Measurements from ENCODE around the gene ADAMTS3. TPM values are rescaled to one million over a fixed set of nuclear protein-coding genes. Genes with fewer than 3 reads are reported as not detected.

ADAMTS3 gene
- total and polyA plus RNA-seq, 2 donors (not counting 1 experiment from before 2014, with no cell fraction given), result not detected

DNA sequence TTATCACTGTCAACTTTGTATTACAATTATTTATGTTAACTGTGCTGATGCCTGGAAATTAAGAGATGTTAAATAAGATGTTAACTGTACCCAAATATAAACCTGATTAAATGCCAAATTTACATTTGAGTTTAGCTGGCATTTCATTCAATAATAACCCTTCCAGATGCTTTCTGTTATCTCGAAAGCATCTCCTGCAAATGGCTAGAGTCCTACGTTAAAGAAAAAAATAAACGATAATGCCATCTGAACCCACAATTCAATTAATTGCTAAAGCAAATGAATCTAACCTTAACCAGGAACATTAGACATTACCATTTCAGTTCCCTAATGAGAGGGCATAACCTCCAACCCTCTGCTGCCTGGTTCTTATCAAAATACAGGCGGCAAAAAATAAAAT lies 145.0 kb downstream of the ADAMTS3 start:
- no peak overlapping the region for H3K27ac Mint-ChIP-seq
- Histone ChIP-seq H3K79me2 (ENCODE audit: control insufficient read depth, insufficient read depth, low read length) (no peaks in the 10 kb centered on the region), H3K4me3 (ENCODE audit: control extremely low read depth in 1 of 5, extremely low read depth in 1 of 5, insufficient read depth in 1 of 5, low read depth in 2 of 5, low read length in 4 of 5) (no peak overlapping the region), H3K27ac (ENCODE audit: low read length in 2 of 2) (no peak overlapping the region), H3K36me3 (replicated peaks in 1 of 2; ENCODE audit: control extremely low read depth in 1 of 2, control insufficient read depth in 1 of 2, extremely low read depth in 1 of 2, insufficient read depth in 2 of 2, low read length in 1 of 2) (no peaks in the 10 kb centered on the region), H3K4me2 (replicated peaks; ENCODE audit: low read depth, low read length, poor library complexity, severe bottlenecking) (no peak overlapping the region), H3K4me1 (ENCODE audit: control insufficient read depth in 2 of 2, insufficient read depth in 2 of 2, low read length in 2 of 2) (no peaks in the 10 kb centered on the region), H3K27me3 (replicated peaks in 1 of 4; ENCODE audit: control extremely low read depth in 1 of 4, control insufficient read depth in 3 of 4, insufficient read depth in 4 of 4, low read length in 3 of 4) (no peaks in the 10 kb centered on the region), H2AFZ (ENCODE audit: insufficient read depth, low read depth, low read length, poor library complexity, severe bottlenecking) (no peak overlapping the region), H4K20me1 (ENCODE audit: control insufficient read depth, insufficient read depth, low read length, poor library complexity, severe bottlenecking) (no peaks in the 10 kb centered on the region), H3K9ac (ENCODE audit: low read length) (no peak overlapping the region), H3K9me3 (ENCODE audit: control extremely low read depth in 1 of 3, control insufficient read depth in 2 of 3, insufficient read depth in 1 of 3, low read length in 2 of 3) (no peaks in the 10 kb centered on the region)
- ATAC-seq (ENCODE audit: low read depth) (no peak), DNase-seq (no peak)
- no peak overlapping the region for H3K4me3 Mint-ChIP-seq
- H3K4me1 Mint-ChIP-seq, result no peaks in the 10 kb centered on the region
- no peaks in the 10 kb centered on the region for H3K27me3 Mint-ChIP-seq
- intact Hi-C loops (cut with micrococcal nuclease), result no loop called here
- H3K9me3 Mint-ChIP-seq (ENCODE audit: insufficient read depth), result no peaks in the 10 kb centered on the region
- POLR2A ChIA-PET, result no interaction called here
- 80% methylated on average over 1 of the region's 4 CpGs for WGBS (ENCODE audit: insufficient coverage)
- CTCF ChIA-PET, result no interaction called here
- no peak for TF ChIP-seq EZH2 (IDR thresholded peaks at IDR 0.05; ENCODE audit: borderline replicate concordance, insufficient read depth, low read depth, low read length, poor library complexity, severe bottlenecking)

DNA sequence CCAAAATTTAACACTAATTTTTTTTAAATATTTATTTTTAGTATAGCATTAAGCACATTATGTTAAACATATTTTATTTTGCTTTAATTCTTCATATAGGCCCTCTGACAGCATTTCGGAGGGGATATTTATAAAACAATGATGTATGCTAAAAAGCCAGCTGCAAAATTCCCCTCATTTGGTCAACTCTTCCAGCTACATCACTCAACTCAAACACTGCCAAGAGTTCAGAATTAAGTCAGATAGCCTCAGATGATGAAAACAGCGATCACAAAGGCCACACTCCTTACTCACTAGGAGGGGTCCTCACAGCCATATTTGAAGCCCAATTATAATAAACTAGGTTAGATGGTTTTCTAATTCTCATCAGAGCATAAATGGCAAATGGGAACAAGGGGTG lies 146.6 kb downstream of the ADAMTS3 start:
- no peaks in the 10 kb centered on the region for H3K9me3 Mint-ChIP-seq (ENCODE audit: insufficient read depth)
- Histone ChIP-seq H2AFZ (ENCODE audit: insufficient read depth, low read depth, low read length, poor library complexity, severe bottlenecking) (no peak overlapping the region), H3K4me2 (replicated peaks; ENCODE audit: low read depth, low read length, poor library complexity, severe bottlenecking) (no peak overlapping the region), H3K4me1 (ENCODE audit: control insufficient read depth in 2 of 2, insufficient read depth in 2 of 2, low read length in 2 of 2) (no peaks in the 10 kb centered on the region), H4K20me1 (ENCODE audit: control insufficient read depth, insufficient read depth, low read length, poor library complexity, severe bottlenecking) (no peaks in the 10 kb centered on the region), H3K79me2 (ENCODE audit: control insufficient read depth, insufficient read depth, low read length) (no peaks in the 10 kb centered on the region), H3K9me3 (ENCODE audit: control extremely low read depth in 1 of 3, control insufficient read depth in 2 of 3, insufficient read depth in 1 of 3, low read length in 2 of 3) (no peaks in the 10 kb centered on the region), H3K27me3 (replicated peaks in 1 of 4; ENCODE audit: control extremely low read depth in 1 of 4, control insufficient read depth in 3 of 4, insufficient read depth in 4 of 4, low read length in 3 of 4) (no peaks in the 10 kb centered on the region), H3K36me3 (replicated peaks in 1 of 2; ENCODE audit: control extremely low read depth in 1 of 2, control insufficient read depth in 1 of 2, extremely low read depth in 1 of 2, insufficient read depth in 2 of 2, low read length in 1 of 2) (no peaks in the 10 kb centered on the region), H3K4me3 (ENCODE audit: control extremely low read depth in 1 of 5, extremely low read depth in 1 of 5, insufficient read depth in 1 of 5, low read depth in 2 of 5, low read length in 4 of 5) (no peak overlapping the region), H3K9ac (ENCODE audit: low read length) (no peak overlapping the region), H3K27ac (ENCODE audit: low read length in 2 of 2) (no peak overlapping the region)
- WGBS (ENCODE audit: insufficient coverage), result no CpG with 5 or more reads among the region's 2 CpGs
- ATAC-seq (ENCODE audit: low read depth) (no peak), DNase-seq (no peak)
- ChIA-PET CTCF (no interaction called here), POLR2A (no interaction called here)
- H3K4me3 Mint-ChIP-seq, result no peak overlapping the region
- intact Hi-C loops (cut with micrococcal nuclease), result no loop called here
- no peak overlapping the region for H3K27ac Mint-ChIP-seq
- TF ChIP-seq, protein P1, sequence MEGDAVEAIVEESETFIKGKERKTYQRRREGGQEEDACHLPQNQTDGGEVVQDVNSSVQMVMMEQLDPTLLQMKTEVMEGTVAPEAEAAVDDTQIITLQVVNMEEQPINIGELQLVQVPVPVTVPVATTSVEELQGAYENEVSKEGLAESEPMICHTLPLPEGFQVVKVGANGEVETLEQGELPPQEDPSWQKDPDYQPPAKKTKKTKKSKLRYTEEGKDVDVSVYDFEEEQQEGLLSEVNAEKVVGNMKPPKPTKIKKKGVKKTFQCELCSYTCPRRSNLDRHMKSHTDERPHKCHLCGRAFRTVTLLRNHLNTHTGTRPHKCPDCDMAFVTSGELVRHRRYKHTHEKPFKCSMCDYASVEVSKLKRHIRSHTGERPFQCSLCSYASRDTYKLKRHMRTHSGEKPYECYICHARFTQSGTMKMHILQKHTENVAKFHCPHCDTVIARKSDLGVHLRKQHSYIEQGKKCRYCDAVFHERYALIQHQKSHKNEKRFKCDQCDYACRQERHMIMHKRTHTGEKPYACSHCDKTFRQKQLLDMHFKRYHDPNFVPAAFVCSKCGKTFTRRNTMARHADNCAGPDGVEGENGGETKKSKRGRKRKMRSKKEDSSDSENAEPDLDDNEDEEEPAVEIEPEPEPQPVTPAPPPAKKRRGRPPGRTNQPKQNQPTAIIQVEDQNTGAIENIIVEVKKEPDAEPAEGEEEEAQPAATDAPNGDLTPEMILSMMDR (IDR thresholded peaks at IDR 0.05), result no peak
- TF ChIP-seq EZH2 (IDR thresholded peaks at IDR 0.05; ENCODE audit: borderline replicate concordance, insufficient read depth, low read depth, low read length, poor library complexity, severe bottlenecking), result no peak
- no peaks in the 10 kb centered on the region for H3K27me3 Mint-ChIP-seq
- H3K4me1 Mint-ChIP-seq, result no peaks in the 10 kb centered on the region
